HuH-7.5 (cell line): ENCODE measurements around the gene GOLM1.
"Not testable (repeated sequence)": the region's sequence is repeated elsewhere in the genome, so short reads cannot be mapped to it uniquely, and the experiment has no call there.

Experiments
- DNase-seq: peaks from one replicate; pipeline ENCODE4 v3.0.0; 2011; ENCODE audit warnings: low spot score

GOLM1 gene

DNA sequence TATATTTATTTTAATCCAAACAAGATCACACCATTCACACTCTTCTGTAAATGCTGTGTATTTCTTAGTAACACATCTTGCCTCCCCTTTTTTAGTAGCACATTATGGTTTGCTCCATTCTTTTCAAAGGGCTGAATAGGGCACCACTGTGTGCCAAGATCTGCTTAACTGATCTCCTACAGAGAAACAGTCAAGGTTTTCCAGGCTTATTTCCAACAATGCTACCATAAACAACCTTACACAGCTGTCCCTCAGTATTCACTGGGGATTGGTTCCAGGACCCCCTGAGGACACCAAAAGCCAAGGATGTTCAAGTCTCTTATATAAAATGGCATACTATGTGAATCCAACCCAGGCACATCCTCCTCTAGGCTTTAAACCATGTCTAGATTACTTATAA is 16.5 kb downstream of the GOLM1 start:
- no peak for DNase-seq

DNA sequence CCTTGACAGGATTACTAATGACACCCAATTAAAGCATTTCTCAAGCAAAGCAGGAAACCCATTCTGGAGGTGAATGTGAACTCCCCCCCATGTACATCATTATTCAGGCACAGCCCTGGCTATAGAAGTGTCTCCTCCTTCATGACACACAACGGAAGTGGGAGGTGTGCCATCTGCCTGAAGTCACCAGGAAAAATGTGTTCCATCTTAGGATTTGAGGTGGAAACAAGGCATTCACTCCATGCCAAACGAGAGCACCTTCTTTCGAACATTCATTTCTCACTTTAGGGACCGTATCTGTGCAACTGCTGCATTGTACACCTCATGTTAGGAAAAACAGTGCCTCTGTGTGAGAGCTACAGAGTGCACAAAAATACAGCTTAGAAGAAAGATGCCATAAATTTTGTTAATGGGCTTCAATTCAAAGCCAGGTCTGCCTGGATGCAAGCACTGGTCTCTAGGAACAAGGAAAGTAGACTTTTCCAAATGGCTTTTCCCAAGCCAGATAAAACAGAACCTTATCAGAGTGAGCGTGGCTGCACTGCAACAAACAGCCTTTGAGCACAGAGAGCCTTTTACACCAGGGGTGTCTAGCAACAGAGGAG is 19.4 kb downstream of the GOLM1 start:
- no peak for DNase-seq

DNA sequence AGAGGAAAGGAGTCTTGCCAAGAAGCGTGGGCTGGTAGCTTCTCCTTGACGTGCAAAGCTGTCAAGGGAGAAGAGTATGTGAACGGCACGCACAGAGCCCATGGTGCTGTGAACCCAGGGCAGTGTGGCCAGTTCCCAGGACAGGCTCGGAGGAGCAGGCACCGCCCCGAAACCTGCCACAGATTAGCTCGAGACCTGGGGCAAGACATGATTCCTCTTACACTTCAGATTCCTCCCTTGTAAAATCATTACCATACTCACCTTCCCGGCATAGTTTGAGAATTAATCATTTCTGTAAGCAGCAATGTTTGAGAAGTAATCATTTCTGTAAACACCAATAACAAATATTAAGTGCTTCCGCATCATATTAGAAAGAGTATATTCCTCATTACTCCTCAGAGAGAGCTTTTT is 19.9 kb downstream of the GOLM1 start:
- no peak for DNase-seq

DNA sequence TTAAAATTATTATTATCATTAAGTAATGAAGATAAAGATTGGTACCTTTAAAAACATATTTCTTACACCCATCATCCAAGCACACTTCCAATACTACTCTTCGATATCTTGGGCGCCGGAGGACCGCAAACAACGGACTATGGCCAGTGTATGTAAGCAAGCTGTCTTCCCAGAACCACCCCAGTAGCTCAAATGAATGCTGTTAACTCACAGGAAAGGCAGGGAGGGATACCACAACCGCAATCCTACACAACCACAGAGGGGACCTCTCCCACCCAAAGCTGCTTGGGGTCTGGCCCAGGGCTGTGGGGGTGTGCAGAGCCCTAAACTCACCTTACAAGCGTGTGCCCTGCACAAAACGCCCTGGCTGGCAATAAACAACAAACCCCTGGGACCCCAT is 20.6 kb downstream of the GOLM1 start:
- DNase-seq = no peak

DNA sequence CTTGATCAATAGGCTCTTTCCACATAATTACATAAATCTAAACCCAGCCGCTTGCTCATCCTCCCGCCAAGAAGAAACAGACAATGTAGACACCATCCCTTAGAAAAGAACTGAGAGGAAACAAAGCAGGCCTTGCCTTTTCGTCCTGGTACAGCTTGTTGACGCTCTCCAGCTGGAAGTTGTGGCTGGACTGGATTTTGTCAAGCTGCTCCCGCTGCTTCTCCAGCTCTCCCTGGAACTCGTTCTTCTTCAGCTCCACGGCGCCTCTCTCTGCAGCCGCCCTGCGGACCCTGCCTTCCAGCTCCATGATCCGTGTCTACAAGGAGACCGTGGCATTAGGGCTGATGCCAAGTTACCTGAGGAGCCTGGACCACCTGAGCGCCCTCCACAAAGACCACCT is 22.1 kb downstream of the GOLM1 start:
- DNase-seq = no peak

DNA sequence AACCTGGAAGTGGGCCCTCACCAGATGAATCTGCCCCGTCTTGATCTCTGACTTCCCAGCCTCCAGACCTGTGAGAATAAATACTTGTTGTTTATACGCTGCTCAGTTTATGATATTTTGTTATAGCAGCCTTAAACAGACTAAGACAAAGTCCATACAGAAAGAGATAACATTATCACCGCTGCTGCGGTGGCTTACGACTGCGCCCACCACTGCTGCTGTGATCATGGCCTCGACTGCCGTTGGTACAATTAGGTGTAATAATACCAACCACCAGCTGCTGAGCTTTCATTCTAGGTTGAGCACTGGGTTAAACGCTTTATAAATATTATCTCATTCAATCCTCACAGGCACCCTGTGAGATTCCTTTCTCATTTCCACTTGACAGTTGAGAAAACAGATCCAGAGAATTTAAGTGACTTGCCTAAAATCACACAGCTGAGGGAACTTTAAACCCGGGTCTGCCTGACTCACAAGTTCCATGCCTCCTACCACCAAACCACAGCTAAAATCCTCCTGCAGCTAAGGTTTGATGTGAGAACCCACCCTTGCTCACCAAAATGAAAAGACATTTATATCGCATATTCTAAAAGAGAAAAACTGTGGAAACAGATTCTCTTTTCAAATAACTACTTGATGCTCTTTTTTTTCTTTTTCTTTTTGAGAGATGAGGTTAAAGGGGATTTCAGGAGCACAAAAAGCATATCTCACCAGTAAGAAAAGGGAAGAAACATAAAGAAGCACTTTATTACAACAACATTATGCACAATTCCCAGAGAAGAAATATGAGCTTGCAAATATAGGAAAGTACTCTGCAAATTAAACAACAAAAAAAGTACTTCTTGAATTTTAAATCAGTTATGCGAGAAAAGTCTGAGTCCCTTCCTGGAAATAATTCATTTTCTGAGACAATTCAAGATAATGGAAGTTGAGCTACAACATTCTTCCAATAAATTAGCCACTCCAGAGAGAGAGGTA is 23.9 kb downstream of the GOLM1 start:
- DNase-seq = no peak

DNA sequence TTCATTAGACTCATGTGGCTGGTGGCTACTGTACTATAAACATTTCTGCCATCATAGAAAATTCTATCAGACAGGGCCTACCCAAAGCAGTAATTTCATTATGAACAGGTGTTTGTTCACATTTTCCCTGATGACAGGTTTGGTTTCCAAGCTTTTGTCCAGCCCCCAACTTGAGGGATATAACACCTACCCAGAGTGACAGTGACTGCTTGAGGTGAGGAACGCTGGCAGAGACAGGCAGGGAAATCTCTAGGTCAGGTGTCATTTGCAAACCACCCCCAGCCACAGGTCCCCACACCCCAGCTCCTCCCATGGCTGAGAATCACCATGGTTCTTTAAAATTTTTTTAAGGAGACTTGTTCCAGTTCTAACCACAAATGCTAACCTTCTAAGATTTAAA is 25.5 kb downstream of the GOLM1 start:
- no peak for DNase-seq

DNA sequence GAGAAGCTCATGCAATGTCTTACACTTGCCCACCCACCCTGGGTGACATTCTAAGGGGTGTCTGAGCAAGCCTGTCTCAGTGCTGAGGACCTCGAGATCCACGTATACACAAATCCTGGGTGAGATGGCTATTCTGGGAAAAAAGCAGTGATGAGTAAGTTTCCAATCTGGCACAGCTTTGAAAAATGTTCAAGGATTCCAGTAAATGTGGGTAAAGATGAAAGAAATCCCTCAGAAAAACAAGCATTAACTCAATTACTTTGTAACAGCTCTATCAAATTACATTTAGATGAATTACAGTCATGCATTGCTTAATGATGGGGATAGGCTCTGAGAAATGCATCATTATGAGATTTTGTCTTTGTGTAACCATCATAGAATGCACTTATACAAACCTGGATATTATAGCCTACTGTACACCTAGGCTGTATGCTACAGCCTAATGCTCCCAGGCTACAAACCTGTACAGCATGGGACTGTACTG is 26.9 kb downstream of the GOLM1 start:
- no peak for DNase-seq

DNA sequence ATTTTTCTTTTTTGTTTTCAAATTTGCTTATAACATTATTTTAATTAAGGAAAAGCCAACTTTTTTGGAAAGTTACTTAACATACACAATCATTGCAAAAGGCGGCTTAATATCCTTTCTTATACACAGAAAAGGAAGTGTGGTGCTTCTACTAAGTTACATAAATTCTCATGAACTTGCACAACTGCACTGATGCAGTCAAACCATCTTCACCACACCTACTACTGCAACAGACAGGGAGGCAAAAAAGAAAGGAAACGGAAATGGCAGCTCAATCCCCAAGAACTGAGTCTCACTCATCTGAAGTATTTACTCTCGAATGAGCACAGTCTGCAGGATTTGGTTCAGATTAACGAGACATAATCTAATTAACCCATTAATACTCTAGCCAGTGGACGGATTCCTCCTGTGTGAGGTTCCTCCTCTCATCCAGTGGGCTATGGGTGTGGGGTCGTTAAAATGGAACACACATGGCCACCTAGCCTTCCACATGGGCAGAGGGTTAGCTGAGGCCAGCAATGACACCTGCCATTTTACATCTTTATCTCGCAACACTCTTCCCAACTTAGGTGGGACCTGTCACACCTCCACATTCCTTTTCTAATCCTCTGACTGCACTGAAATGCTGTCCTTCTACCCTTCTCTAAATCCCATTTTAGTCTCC is 30.0 kb downstream of the GOLM1 start:
- no peak for DNase-seq

DNA sequence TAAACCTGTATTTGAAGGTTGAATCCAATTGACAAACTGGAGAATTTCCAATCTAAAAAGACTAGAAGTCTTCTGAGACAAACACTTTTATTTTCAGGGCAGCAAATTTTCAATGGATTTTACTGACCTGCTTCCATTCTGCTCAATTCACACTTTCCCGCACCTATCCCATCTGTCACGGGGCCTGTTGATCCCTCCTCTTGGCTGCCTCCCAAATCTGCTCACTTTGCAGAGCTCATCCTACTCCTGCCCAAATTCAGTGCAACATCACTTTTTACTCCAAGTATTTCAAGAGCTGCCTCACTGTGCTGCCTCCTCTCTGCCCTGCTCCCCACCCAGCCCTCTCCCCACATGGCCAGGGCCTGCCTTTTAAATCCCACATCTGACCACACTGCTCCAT is 35.1 kb downstream of the GOLM1 start:
- DNase-seq = no peak

DNA sequence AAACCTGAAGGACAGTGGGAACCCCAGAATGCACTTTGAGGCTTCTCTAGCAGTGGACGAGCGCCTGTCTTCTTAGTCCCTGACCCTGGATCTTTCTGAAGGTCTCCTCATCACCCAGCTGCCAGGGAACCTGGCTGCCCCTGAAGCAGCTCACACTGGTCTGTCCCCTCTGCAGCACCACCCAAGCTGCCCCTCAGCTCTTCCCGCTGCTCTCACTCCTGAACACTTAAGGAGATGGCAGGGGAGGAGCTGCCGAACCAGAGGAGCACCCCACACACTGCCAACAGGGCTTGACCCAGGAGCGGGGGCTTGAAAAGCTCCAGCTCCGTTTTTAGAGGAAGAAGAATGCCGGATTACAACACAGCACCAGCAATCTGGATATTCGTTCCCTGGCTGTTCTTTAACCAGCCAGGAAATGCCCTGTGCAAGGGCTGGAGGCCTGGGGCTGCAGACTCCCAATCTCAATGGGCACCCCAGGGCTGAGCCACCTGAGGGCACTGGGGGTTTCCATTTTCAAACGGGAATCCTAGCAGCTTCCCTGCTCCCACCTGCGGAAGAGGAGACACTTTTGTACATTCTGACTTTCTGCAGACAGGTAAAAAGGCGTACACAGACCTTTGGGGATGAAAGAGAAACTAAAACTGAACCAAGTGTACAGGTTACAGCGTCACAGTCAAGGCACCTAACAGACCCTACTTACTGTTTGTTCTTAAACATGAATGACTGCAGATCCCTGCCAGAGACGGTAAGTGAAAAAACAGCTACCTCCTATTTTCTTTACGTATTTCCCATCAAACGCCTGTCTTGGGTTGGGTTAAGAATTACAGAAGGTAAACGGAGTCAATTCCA is 36.3 kb downstream of the GOLM1 start:
- DNase-seq = peak; percentile 28

DNA sequence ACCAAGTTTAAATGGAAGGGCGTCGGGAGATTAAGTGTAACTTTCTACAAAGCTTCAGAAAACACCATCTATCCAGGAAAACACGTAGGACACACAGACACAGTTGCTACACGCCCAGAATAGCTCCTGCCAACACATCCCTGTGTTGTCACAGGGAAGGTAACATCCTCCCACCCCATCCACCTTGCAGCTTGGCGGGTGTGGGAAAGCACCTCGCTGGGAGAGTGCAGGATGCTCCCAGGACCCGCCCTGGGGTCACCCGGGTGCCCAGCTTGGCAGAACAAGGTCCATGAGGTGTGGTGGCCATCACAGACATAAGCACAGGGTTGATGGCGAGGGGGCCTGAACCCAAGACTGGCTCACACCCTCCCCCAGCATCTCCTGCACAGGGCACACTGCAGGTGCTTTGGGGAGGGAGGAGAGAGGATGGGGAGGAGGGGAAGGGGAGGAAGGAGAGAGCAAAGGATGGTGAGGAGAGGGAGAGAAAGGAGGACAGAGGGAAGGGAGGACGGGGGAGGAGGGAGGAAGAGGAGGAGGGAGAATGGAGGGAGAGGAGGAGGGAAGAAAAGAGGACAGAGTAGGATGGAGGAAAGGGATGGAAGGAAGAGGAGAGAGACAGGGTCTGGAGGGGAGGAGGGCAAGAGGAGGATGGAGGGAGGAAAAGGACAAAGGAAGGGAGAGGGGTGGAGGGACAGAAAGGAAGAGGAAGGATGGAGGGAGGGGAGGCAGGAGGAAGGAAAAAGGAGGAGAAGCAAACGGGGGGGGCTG is 37.2 kb downstream of the GOLM1 start:
- DNase-seq = no peak

DNA sequence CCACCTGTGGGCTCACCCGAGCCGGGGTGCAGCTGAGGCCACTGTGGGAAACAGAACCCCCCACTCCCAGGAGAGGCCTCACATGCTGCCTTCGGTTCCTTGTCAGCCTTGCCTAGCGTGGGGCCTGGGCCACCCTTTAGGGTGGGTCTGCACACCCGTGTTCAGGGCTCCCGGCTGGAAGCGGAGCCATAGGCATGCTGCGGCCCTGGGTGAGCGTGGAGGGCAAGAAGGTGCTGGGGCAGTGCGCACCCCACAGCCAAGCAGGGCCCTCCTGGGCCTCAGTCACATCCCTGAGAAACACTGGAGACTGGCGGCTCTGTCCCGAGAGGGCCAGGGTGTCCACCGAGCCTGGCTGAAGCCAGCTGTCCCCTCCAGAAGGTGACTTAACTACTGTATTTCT is 41.9 kb downstream of the GOLM1 start:
- no peak for DNase-seq

DNA sequence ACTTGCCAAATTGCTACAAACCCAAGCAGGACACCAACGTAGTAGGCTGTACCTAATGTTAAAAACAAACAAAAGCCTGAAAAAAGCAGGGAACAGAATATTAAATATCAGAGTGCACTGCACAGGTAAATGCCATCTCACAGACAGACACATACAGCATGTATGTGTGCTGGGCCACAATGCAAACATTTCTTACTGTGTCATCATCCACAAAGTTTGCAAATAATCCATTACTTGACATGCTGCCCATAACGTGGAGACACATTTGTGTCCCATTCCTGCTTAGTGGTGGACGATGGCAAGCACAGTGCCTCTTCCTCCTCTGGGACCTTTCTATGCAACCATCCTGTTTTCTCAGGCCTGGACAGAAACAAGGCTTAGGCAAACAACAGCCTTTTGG is 44.7 kb downstream of the GOLM1 start:
- no peak for DNase-seq

DNA sequence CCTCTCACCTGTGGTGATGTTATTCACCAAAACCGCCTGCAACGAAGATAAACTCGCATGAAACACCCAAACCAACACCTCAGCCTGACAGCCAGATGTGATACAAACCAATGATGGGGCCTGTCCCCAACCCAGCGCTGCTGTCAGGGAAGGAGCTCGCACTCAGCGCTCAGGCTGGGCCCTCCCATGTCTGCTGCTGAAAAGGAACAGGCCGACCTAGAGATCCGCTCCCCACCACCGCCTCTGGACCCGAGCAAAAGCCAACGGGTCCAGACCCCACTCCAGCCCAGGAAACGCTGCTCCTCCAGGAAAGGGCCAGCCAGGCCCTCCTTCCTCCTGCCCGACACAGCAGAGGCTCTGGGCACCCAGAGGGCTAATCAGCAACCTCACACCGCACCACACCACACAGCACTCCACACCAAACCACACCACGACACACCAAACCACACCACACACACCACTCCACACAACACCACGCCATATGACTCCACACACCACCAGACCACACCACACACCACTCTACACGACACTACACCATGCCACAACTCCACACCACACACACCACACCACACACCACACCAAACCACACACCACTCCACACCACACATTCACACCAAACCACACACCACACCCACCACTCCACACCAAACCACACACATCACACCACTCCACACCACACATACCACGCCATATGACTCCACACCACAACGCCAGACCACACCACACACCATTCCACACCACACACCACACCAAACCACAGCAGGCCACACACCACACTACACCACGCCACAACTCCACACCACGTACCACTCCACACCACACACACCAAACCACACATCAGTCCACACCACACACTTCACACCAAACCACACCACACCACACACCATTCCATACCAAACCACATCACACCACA is 46.5 kb downstream of the GOLM1 start:
- no peak for DNase-seq

DNA sequence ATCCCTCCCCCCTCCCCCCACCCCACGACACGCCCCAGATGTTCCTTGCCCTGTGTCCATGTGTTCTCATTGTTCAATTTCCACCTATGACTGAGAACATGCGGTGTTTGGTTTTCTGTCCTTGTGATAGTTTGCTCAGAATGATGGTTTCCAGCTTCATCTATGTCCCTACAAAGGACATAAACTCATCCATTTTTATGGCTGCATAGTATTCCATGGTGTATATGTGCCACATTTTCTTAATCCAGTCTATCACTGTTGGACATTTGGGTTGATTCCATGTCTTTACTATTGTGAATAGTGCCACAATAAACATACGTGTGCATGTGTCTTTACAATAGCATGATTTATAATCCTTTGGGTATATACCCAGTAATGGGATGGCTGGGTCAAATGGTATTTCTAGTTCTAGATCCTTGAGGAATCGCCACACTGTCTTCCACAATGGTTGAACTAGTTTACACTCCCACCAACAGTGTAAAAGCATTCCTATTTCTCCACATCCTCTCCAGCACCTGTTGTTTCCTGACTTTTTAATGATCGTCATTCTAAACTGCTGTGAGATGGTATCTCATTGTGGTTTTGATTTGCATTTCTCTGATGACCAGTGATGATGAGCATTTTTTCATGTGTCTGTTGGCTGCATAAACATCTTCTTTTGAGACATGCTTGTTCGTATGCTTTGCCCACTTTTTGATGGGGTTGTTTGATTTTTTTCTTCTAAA is 51.2 kb downstream of the GOLM1 start:
- DNase-seq = not testable (repeated sequence)

DNA sequence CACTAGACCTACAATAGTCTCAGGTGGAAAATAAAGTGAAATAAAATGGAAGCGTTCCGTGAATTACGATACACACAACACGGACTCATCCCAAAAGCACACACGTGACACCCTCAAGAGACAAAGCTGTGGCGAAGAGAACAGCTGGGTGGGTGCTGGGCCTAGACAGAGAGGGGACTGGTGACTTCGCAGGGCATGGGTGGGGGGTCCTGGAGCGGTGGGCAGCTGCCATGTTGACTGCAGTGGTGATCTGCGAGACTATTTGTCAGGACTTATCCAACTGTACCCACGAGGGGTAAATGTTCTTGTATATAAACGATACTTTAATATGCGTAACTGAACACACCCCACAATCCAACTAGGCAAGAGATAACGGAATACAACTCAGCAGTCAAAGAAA is 52.0 kb downstream of the GOLM1 start:
- no peak for DNase-seq

DNA sequence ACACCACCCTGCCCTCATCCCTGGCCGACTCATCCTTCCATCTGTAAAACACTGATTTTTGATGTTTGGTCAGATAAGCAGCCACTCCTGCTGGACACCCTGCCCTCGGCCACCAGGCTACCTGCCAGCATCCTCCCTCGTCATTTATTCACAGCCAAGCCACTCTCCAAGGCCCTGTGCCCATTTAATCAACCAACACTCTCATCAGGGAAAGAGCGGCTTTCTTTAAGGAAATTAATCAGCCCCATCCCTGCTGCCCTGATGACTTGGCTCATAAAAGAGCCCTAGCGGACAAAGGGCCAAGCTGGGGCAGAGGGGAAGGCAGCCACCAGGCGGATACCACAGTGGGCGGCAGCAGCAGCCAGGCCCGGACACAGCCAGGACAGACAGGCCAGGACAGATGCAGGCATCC is 52.4 kb downstream of the GOLM1 start:
- no peak for DNase-seq

DNA sequence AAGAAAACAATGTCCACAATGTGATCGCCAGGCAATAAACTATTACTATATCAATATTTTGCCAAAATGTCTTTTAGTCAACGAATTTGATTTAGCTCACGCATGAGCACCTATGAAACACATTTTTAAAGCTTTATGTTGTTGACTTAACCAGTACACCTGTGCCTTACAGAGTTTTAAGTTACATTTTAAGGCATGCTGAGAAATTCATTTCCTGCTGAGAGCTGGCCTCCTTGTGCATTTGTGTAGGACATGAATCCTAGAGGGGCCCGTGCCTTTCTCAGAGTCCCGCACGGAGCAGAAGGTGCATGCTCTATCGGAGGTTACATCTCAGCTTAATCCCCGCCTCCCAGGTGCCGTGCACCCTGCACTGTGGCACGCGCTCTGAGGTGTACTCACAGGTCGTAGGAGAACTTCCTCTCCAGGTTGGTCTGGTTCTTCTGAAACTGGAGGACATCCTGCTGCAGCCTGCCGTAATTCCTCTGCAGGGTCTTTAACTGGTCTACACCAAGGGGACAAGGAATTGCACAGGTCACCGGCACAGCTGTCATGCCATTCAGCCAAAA is 53.2 kb downstream of the GOLM1 start:
- DNase-seq = no peak
